A673 (cell line): ENCODE data around the gene CDH12. TPM values are rescaled to one million over a fixed set of nuclear protein-coding genes. Genes with fewer than 3 reads are reported as not detected.
A peak's percentile ranks its signal among the peaks of the same experiment; 100 is the strongest.

ENCODE experiments used
- BruUV-seq: library from RNA; stranded (reverse); fragments of 400-500 nt; replicated peaks from 2 replicates; lab custom pipeline; 2021; lab: Mats Ljungman, UMichigan
- CTCF ChIA-PET: fragments of 300-600 bp; sonication (Branson Sonifier 250); formaldehyde crosslinking; loops from one replicate; lab custom pipeline; 2022; ENCODE audit warnings: antibody characterized with exemption; lab: Charles Lee
- POLR2A ChIA-PET: fragments of 300-600 bp; sonication (Branson Sonifier 250); formaldehyde crosslinking; loops from one replicate; lab custom pipeline; 2022; ENCODE audit warnings: antibody characterized with exemption; ENCODE audit not compliant: low non-redundant PET; lab: Charles Lee
- DNase-seq: peaks from one replicate; pipeline ENCODE4 v3.0.0-alpha.2; 2015; ENCODE audit warnings: low spot score
- H3K27ac ChIP-seq: fragments of 200-600 bp; sonication (generic); 2 replicates; pipeline ENCODE4 v1.5.1; 2016; ENCODE audit warnings: mixed run types, low read depth, mild to moderate bottlenecking, mixed read lengths, antibody characterized with exemption, low read length; ENCODE audit not compliant: poor library complexity, severe bottlenecking
- H3K27me3 ChIP-seq: fragments of 200-600 bp; sonication (generic); replicated peaks from 2 replicates; pipeline ENCODE4 v1.6.1; 2017; ENCODE audit warnings: mixed run types, low read depth, mild to moderate bottlenecking, mixed read lengths, antibody characterized with exemption, low read length; ENCODE audit not compliant: insufficient read depth, poor library complexity
- H3K36me3 ChIP-seq: fragments of 200-600 bp; sonication (generic); 2 replicates; pipeline ENCODE4 v1.6.1; 2016; ENCODE audit warnings: mixed run types, mild to moderate bottlenecking, mixed read lengths, antibody characterized with exemption, low read length; ENCODE audit not compliant: insufficient read depth, poor library complexity, severe bottlenecking
- H3K4me1 ChIP-seq: fragments of 200-600 bp; sonication (generic); 2 replicates; pipeline ENCODE4 v1.6.1; 2017; ENCODE audit warnings: mixed run types, mild to moderate bottlenecking, mixed read lengths, antibody characterized with exemption, low read length; ENCODE audit not compliant: insufficient read depth, poor library complexity, severe bottlenecking
- H3K4me3 ChIP-seq: fragments of 200-600 bp; sonication (generic); 2 replicates; pipeline ENCODE4 v1.5.1; 2016; ENCODE audit warnings: low read depth, mixed run types, mild to moderate bottlenecking, mixed read lengths, low read length; ENCODE audit not compliant: poor library complexity, severe bottlenecking
- H3K9me3 ChIP-seq: fragments of 200-600 bp; sonication (generic); 2 replicates; pipeline ENCODE4 v1.6.1; 2016; ENCODE audit warnings: mixed run types, low read depth, mild to moderate bottlenecking, mixed read lengths, antibody characterized with exemption, low read length; ENCODE audit not compliant: poor library complexity, severe bottlenecking
- CTCF ChIP-seq: fragments of 300-800, 200-600 bp; sonication (generic); conservative IDR thresholded peaks from 2 replicates; pipeline ENCODE4 v1.5.1; 2017; ENCODE audit warnings: low read depth, mild to moderate bottlenecking, antibody characterized with exemption, low read length, moderate library complexity, mixed read lengths
- EZH2 ChIP-seq: fragments of 200-600 bp; sonication (generic); IDR thresholded peaks from 2 replicates; pipeline ENCODE4 v1.6.1; 2017; ENCODE audit warnings: borderline replicate concordance, low read depth, mild to moderate bottlenecking, mixed read lengths, antibody characterized with exemption, low read length; ENCODE audit not compliant: poor library complexity, severe bottlenecking
- intact Hi-C: fragments of 100-400 bp; cut with micrococcal nuclease; formaldehyde crosslinking; loops from one replicate; pipeline ENCODE4 v1.10.0; 2022; ENCODE audit not compliant: unreplicated experiment
- total RNA-seq: library from RNA; stranded (reverse); gene quantifications from 2 replicates; pipeline ENCODE4 v1.2.3, GENCODE V29; 2021

The CDH12 gene
- total RNA-seq, 1 experiment from 2014 or later = 39.5 TPM

- TF ChIP-seq EZH2 (no peak), CTCF (no peak)
- CTCF ChIA-PET = interaction anchor here (0.7 kb wide), 1 partner anchor 241 kb away, joined by 4 read pairs; no protein-coding TSS in a partner anchor
- POLR2A ChIA-PET = no interaction called here
Measured at GRCh38 chr5:22053195-22053594, 799.9 kb downstream of the CDH12 start.

GRCh38 chr5:22051881-22052280 is 801.3 kb downstream of the CDH12 start:
- no peaks in the 10 kb centered on the region for H3K36me3 ChIP-seq
- no peak for DNase-seq
- CTCF ChIA-PET = no interaction called here
- H3K27me3 ChIP-seq = no peaks in the 10 kb centered on the region
- H3K27ac ChIP-seq = no peak overlapping the region
- peaks cover 28% of the 10 kb centered on the region for H3K4me1 ChIP-seq
- BruUV-seq = no TSS peak
- no peak overlapping the region for H3K4me3 ChIP-seq
- intact Hi-C loops = no loop called here
- no peaks in the 10 kb centered on the region for H3K9me3 ChIP-seq
- POLR2A ChIA-PET = no interaction called here
- no peak for TF ChIP-seq CTCF
- TF ChIP-seq EZH2 = no peak

More at GRCh38 chr5:22053195-22053594, 799.9 kb downstream of the CDH12 start:
- peaks cover 28% of the 10 kb centered on the region for H3K4me1 ChIP-seq
- BruUV-seq = no TSS peak
- peak; percentile 78 for DNase-seq
- no peak overlapping the region for H3K4me3 ChIP-seq
- intact Hi-C loops = no loop called here
- H3K27me3 ChIP-seq = no peaks in the 10 kb centered on the region
- no peaks in the 10 kb centered on the region for H3K36me3 ChIP-seq
- no peaks in the 10 kb centered on the region for H3K9me3 ChIP-seq
- H3K27ac ChIP-seq = no peak overlapping the region

- H3K4me3 ChIP-seq = no peak overlapping the region
- no peaks in the 10 kb centered on the region for H3K9me3 ChIP-seq
- H3K27me3 ChIP-seq = no peaks in the 10 kb centered on the region
- H3K27ac ChIP-seq = no peak overlapping the region
- no peak for DNase-seq
- peaks cover 28% of the 10 kb centered on the region for H3K4me1 ChIP-seq
- ChIA-PET CTCF (no interaction called here), POLR2A (no interaction called here)
- TF ChIP-seq EZH2 (no peak), CTCF (no peak)
- intact Hi-C loops = no loop called here
- no TSS peak for BruUV-seq
- no peaks in the 10 kb centered on the region for H3K36me3 ChIP-seq
Measured at GRCh38 chr5:22050931-22051330, 802.2 kb downstream of the CDH12 start.
